Left ventricle myocardium superior (tissue), 1 donor: Measurements from ENCODE around the gene LIMCH1. TPM values are rescaled to one million over a fixed set of nuclear protein-coding genes. Genes with fewer than 3 reads are reported as not detected.
A peak's percentile ranks its signal among the peaks of the same experiment; 100 is the strongest.
"Not testable (repeated sequence)": the region's sequence is repeated elsewhere in the genome, so short reads cannot be mapped to it uniquely, and the experiment has no call there.

ENCODE experiments used
- ATAC-seq: fragments of 200-7000 bp; cut with Tn5 transposase; one replicate; pipeline ENCODE4 v1.9.1; 2020; ENCODE audit warnings: mild to moderate bottlenecking, moderate library complexity
- DNase-seq: peaks from one replicate; pipeline ENCODE4 v3.0.0-alpha.2; 2020
- intact Hi-C: fragments of 100-400 bp; cut with micrococcal nuclease; formaldehyde crosslinking; loops from one replicate; pipeline ENCODE4 v1.11.0; 2022
- total RNA-seq: library from RNA; stranded (reverse); fragmentation: NEBNext Ultra II Directional; extraction: Animal tissue kit (Norgen Biotek cat#: 25700); gene quantifications from one replicate; pipeline ENCODE4 v1.2.1, GENCODE V29; 2021
- donor health status: DM: no; HTN: yes; CAD: no; lungs with severe emphysema.

LIMCH1 gene
- total RNA-seq, 1 donor from 2014 or later, result 232 TPM

- no peak for ATAC-seq
- no peak for DNase-seq
- intact Hi-C loops, result no loop called here
Observed at GRCh38 chr4:41631523-41631922, 93.6 kb downstream of the LIMCH1 start.

- ATAC-seq (peak; percentile 9), DNase-seq (peak; percentile 25)
- intact Hi-C loops, result no loop called here
Observed at GRCh38 chr4:41632481-41633073, 94.6 kb downstream of the LIMCH1 start.

- ATAC-seq, result peak; percentile 88
- intact Hi-C loops, result no loop called here
- peak; percentile 28 for DNase-seq
Observed at GRCh38 chr4:41633321-41633720, 95.4 kb downstream of the LIMCH1 start.

- ATAC-seq (no peak), DNase-seq (no peak)
- intact Hi-C loops, result no loop called here
Observed at GRCh38 chr4:41635441-41635840, 97.5 kb downstream of the LIMCH1 start.

- intact Hi-C loops, result no loop called here
- DNase-seq (no peak), ATAC-seq (no peak)
Observed at GRCh38 chr4:41638203-41638602, 100.2 kb downstream of the LIMCH1 start.

- no peak for DNase-seq
- intact Hi-C loops, result no loop called here
- ATAC-seq, result no peak
Observed at GRCh38 chr4:41638866-41639265, 100.9 kb downstream of the LIMCH1 start.

GRCh38 chr4:41639291-41639690 lies 101.3 kb downstream of the LIMCH1 start:
- DNase-seq (no peak), ATAC-seq (no peak)
- intact Hi-C loops, result no loop called here

GRCh38 chr4:41640906-41641305 lies 102.9 kb downstream of the LIMCH1 start:
- DNase-seq (no peak), ATAC-seq (no peak)
- intact Hi-C loops, result no loop called here

- intact Hi-C loops, DNase-seq, ATAC-seq: not testable (repeated sequence)
Observed at GRCh38 chr4:41642746-41643145, 104.8 kb downstream of the LIMCH1 start.

GRCh38 chr4:41643331-41643730 lies 105.4 kb downstream of the LIMCH1 start:
- intact Hi-C loops, result no loop called here
- no peak for DNase-seq
- no peak for ATAC-seq

- peak; percentile 89 for DNase-seq
- peak; percentile 94 for ATAC-seq
- intact Hi-C loops, result no loop called here
Observed at GRCh38 chr4:41644288-41644914, 106.4 kb downstream of the LIMCH1 start.

- intact Hi-C loops, result no loop called here
- ATAC-seq (no peak), DNase-seq (no peak)
Observed at GRCh38 chr4:41644915-41645295, 106.9 kb downstream of the LIMCH1 start.

GRCh38 chr4:41645728-41646390 lies 107.9 kb downstream of the LIMCH1 start:
- intact Hi-C loops, result no loop called here
- ATAC-seq (no peak), DNase-seq (no peak)

- no peak for ATAC-seq
- intact Hi-C loops, result no loop called here
- DNase-seq, result no peak
Observed at GRCh38 chr4:41646862-41647261, 108.9 kb downstream of the LIMCH1 start.

GRCh38 chr4:41647383-41647782 lies 109.4 kb downstream of the LIMCH1 start:
- ATAC-seq, result no peak
- intact Hi-C loops, result no loop called here
- no peak for DNase-seq

GRCh38 chr4:41651150-41651549 lies 113.2 kb downstream of the LIMCH1 start:
- DNase-seq, intact Hi-C loops, ATAC-seq: not testable (repeated sequence)

- intact Hi-C loops, result no loop called here
- DNase-seq (no peak), ATAC-seq (no peak)
Observed at GRCh38 chr4:41652971-41653370, 115.0 kb downstream of the LIMCH1 start.

- no peak for ATAC-seq
- intact Hi-C loops, result no loop called here
- DNase-seq, result no peak
Observed at GRCh38 chr4:41653523-41653922, 115.6 kb downstream of the LIMCH1 start.

GRCh38 chr4:41655177-41655576 lies 117.2 kb downstream of the LIMCH1 start:
- peak; percentile 40 for ATAC-seq

GRCh38 chr4:41656106-41656505 lies 118.1 kb downstream of the LIMCH1 start:
- no peak for ATAC-seq
- intact Hi-C loops, result no loop called here

More at GRCh38 chr4:41655177-41655576, 117.2 kb downstream of the LIMCH1 start:
- no peak for DNase-seq
- intact Hi-C loops, result no loop called here

More at GRCh38 chr4:41656106-41656505, 118.1 kb downstream of the LIMCH1 start:
- no peak for DNase-seq
